Large intestine (tissue), 3 donors: ENCODE measurements around the gene STK17B. TPM values are rescaled to one million over a fixed set of nuclear protein-coding genes. Genes with fewer than 3 reads are reported as not detected.

Experiments used
- DNase-seq, 2 donors: peaks; one replicate each; pipeline versions ENCODE4 v3.0.0 to v3.0.0-alpha.2; 2013
- H3K27ac ChIP-seq: one replicate; pipeline ENCODE4 v1.5.1; 2013; ENCODE audit warnings: low read length
- H3K27me3 ChIP-seq: 2 replicates; pipeline ENCODE4 v1.6.1; 2013; ENCODE audit warnings: low read length; ENCODE audit not compliant: control insufficient read depth, insufficient read depth
- H3K36me3 ChIP-seq: 2 replicates; pipeline ENCODE4 v1.6.1; 2013; ENCODE audit warnings: low read length; ENCODE audit not compliant: control insufficient read depth, insufficient read depth
- H3K4me1 ChIP-seq: one replicate; pipeline ENCODE4 v1.6.1; 2013; ENCODE audit warnings: low read length; ENCODE audit not compliant: control insufficient read depth, insufficient read depth
- H3K4me3 ChIP-seq: one replicate; pipeline ENCODE4 v1.5.1; 2013; ENCODE audit warnings: low read length
- H3K9me3 ChIP-seq: one replicate; pipeline ENCODE4 v1.6.1; 2013; ENCODE audit warnings: mild to moderate bottlenecking, low read depth, low read length, moderate library complexity; ENCODE audit not compliant: control insufficient read depth
- WGBS: methylation state at CpG from one replicate; pipeline ENCODE4 v1.1.5; 2013; ENCODE audit warnings: low lambda C conversion rate; ENCODE audit not compliant: insufficient coverage; 5-methylcytosine and 5-hydroxymethylcytosine counted together
- polyA plus RNA-seq: library from polyadenylated mRNA; unstranded; fragments of 120-200 nt; gene quantifications from one replicate; pipeline ENCODE4 v1.2.1, GENCODE V29; 2013

Gene STK17B
- polyA plus RNA-seq, 1 donor, result 14.3 TPM

GRCh38 chr2:196117214-196117705 lies 54.1 kb downstream of the STK17B start:
- 100% methylated on average over 2 of the region's 4 CpGs for WGBS
- no peak for DNase-seq
- Histone ChIP-seq H3K36me3 (no peaks in the 10 kb centered on the region), H3K4me3 (no peak overlapping the region), H3K27me3 (no peaks in the 10 kb centered on the region), H3K9me3 (no peaks in the 10 kb centered on the region), H3K27ac (no peak overlapping the region), H3K4me1 (no peaks in the 10 kb centered on the region)

- no peaks in the 10 kb centered on the region for H3K9me3 ChIP-seq
- H3K27ac ChIP-seq, result no peak overlapping the region
- WGBS, result 68% methylated on average over 6 of the region's 7 CpGs
- no peaks in the 10 kb centered on the region for H3K4me1 ChIP-seq
- DNase-seq, result no peak
- no peaks in the 10 kb centered on the region for H3K36me3 ChIP-seq
- H3K4me3 ChIP-seq, result no peak overlapping the region
- H3K27me3 ChIP-seq, result no peaks in the 10 kb centered on the region
Observed at GRCh38 chr2:196113061-196113974, 58.1 kb downstream of the STK17B start.

- H3K4me3 ChIP-seq, result no peak overlapping the region
- H3K9me3 ChIP-seq, result no peaks in the 10 kb centered on the region
- 70% methylated on average over 2 of the region's 5 CpGs for WGBS
- no peaks in the 10 kb centered on the region for H3K27me3 ChIP-seq
- H3K27ac ChIP-seq, result no peak overlapping the region
- no peak for DNase-seq
- H3K36me3 ChIP-seq, result no peaks in the 10 kb centered on the region
- no peaks in the 10 kb centered on the region for H3K4me1 ChIP-seq
Observed at GRCh38 chr2:196112418-196113034, 58.9 kb downstream of the STK17B start.

- Histone ChIP-seq H3K4me1 (no peaks in the 10 kb centered on the region), H3K4me3 (no peak overlapping the region), H3K36me3 (no peaks in the 10 kb centered on the region), H3K9me3 (no peaks in the 10 kb centered on the region), H3K27me3 (no peaks in the 10 kb centered on the region), H3K27ac (no peak overlapping the region)
- DNase-seq, result no peak
- WGBS, result no CpG with 5 or more reads among the region's 1 CpG
Observed at GRCh38 chr2:196108604-196109003, 62.8 kb downstream of the STK17B start.

- DNase-seq, result no peak
- H3K27me3 ChIP-seq, result no peaks in the 10 kb centered on the region
- no peaks in the 10 kb centered on the region for H3K4me1 ChIP-seq
- no peaks in the 10 kb centered on the region for H3K36me3 ChIP-seq
- no peaks in the 10 kb centered on the region for H3K9me3 ChIP-seq
- H3K27ac ChIP-seq, result no peak overlapping the region
- WGBS, result 92% methylated on average over 4 of the region's 5 CpGs
- H3K4me3 ChIP-seq, result no peak overlapping the region
Observed at GRCh38 chr2:196105951-196106350, 65.4 kb downstream of the STK17B start.

- no peak for DNase-seq
- Histone ChIP-seq H3K4me1 (no peaks in the 10 kb centered on the region), H3K9me3 (no peaks in the 10 kb centered on the region), H3K4me3 (no peak overlapping the region), H3K27me3 (no peaks in the 10 kb centered on the region), H3K36me3 (no peaks in the 10 kb centered on the region), H3K27ac (no peak overlapping the region)
- 90% methylated on average over 1 of the region's 4 CpGs for WGBS
Observed at GRCh38 chr2:196104066-196104465, 67.3 kb downstream of the STK17B start.

GRCh38 chr2:196103626-196104025 lies 67.8 kb downstream of the STK17B start:
- WGBS, result no CpG with 5 or more reads among the region's 2 CpGs
- H3K4me1 ChIP-seq, result no peaks in the 10 kb centered on the region
- no peak overlapping the region for H3K27ac ChIP-seq
- no peaks in the 10 kb centered on the region for H3K9me3 ChIP-seq
- H3K27me3 ChIP-seq, result no peaks in the 10 kb centered on the region
- no peak overlapping the region for H3K4me3 ChIP-seq
- no peaks in the 10 kb centered on the region for H3K36me3 ChIP-seq
- no peak for DNase-seq

- Histone ChIP-seq H3K4me3 (no peak overlapping the region), H3K36me3 (no peaks in the 10 kb centered on the region), H3K9me3 (no peaks in the 10 kb centered on the region), H3K4me1 (no peaks in the 10 kb centered on the region), H3K27ac (no peak overlapping the region), H3K27me3 (no peaks in the 10 kb centered on the region)
- 17% methylated on average over 1 of the region's 6 CpGs for WGBS
- DNase-seq, result peak; percentile 22 to 47
Observed at GRCh38 chr2:196101325-196101991, 69.9 kb downstream of the STK17B start.

GRCh38 chr2:196099916-196100315 lies 71.5 kb downstream of the STK17B start:
- WGBS, result no CpG with 5 or more reads among the region's 3 CpGs
- H3K9me3 ChIP-seq, result no peaks in the 10 kb centered on the region
- no peaks in the 10 kb centered on the region for H3K36me3 ChIP-seq
- DNase-seq, result no peak
- no peak overlapping the region for H3K27ac ChIP-seq
- H3K27me3 ChIP-seq, result no peaks in the 10 kb centered on the region
- H3K4me1 ChIP-seq, result no peaks in the 10 kb centered on the region
- H3K4me3 ChIP-seq, result no peak overlapping the region

- WGBS, result 100% methylated on average over 2 of the region's 6 CpGs
- Histone ChIP-seq H3K9me3 (no peaks in the 10 kb centered on the region), H3K36me3 (no peaks in the 10 kb centered on the region), H3K27ac (no peak overlapping the region), H3K4me1 (no peaks in the 10 kb centered on the region), H3K4me3 (no peak overlapping the region), H3K27me3 (no peaks in the 10 kb centered on the region)
- DNase-seq, result no peak
Observed at GRCh38 chr2:196097864-196098660, 73.3 kb downstream of the STK17B start.
